SK-N-MC (cell line): ENCODE data around the gene SLCO3A1.
"Not testable (repeated sequence)": the region's sequence is repeated elsewhere in the genome, so short reads cannot be mapped to it uniquely, and the experiment has no call there.

Experiments used
- DNase-seq: peaks from one replicate; pipeline ENCODE4 v3.0.0-alpha.2; 2011; ENCODE audit warnings: low read depth, low spot score
- H3K27ac ChIP-seq: fragments of 200-600 bp; sonication (generic); 2 replicates; pipeline ENCODE4 v1.5.1; 2016; ENCODE audit warnings: mixed run types
- H3K36me3 ChIP-seq: fragments of 200-600 bp; sonication (generic); 2 replicates; pipeline ENCODE4 v1.6.1; 2017; ENCODE audit warnings: antibody characterized with exemption, low read length, mixed read lengths; ENCODE audit not compliant: insufficient read depth
- H3K4me3 ChIP-seq: fragments of 200-600 bp; sonication (generic); 2 replicates; pipeline ENCODE4 v1.5.1; 2016
- H3K9ac ChIP-seq: fragments of 200-600 bp; sonication (generic); 2 replicates; pipeline ENCODE4 v1.8.0; 2017; ENCODE audit warnings: mixed run types, mixed read lengths; ENCODE audit not compliant: insufficient read length
- H3K9me3 ChIP-seq: fragments of 200-600 bp; sonication (generic); 2 replicates; pipeline ENCODE4 v1.6.1; 2017; ENCODE audit warnings: low read depth, mild to moderate bottlenecking, antibody characterized with exemption, low read length, moderate library complexity, mixed read lengths
- EZH2 ChIP-seq: fragments of 200-600 bp; sonication (generic); IDR thresholded peaks from one replicate; pipeline ENCODE4 v1.6.1; 2017; ENCODE audit warnings: antibody characterized with exemption
- FOXP2 ChIP-seq: optimal IDR thresholded peaks from 2 replicates; pipeline ENCODE3; 2011; ENCODE audit warnings: mild to moderate bottlenecking, moderate library complexity; ENCODE audit not compliant: insufficient read depth; ENCODE audit errors: extremely low read length, control extremely low read depth
- POLR2AphosphoS5 ChIP-seq: IDR thresholded peaks from 2 replicates; pipeline ENCODE4 v1.6.1; 2012; ENCODE audit warnings: mild to moderate bottlenecking, low read depth, low read length, borderline replicate concordance

The SLCO3A1 gene

GRCh38 chr15:92047900-92048299 is 194.4 kb downstream of the SLCO3A1 start:
- Histone ChIP-seq H3K27ac (no peak overlapping the region), H3K9me3 (no peaks in the 10 kb centered on the region), H3K4me3 (no peak overlapping the region), H3K9ac (no peak overlapping the region), H3K36me3 (no peaks in the 10 kb centered on the region)
- DNase-seq: no peak
- TF ChIP-seq EZH2: no peak
- no peak for TF ChIP-seq POLR2AphosphoS5

- Histone ChIP-seq H3K27ac (no peak overlapping the region), H3K9ac (no peak overlapping the region), H3K36me3 (no peaks in the 10 kb centered on the region), H3K4me3 (no peak overlapping the region), H3K9me3 (no peaks in the 10 kb centered on the region)
- TF ChIP-seq EZH2: no peak
- TF ChIP-seq POLR2AphosphoS5: no peak
- no peak for TF ChIP-seq FOXP2
- no peak for DNase-seq
Measured at GRCh38 chr15:92048739-92049138, 195.2 kb downstream of the SLCO3A1 start.

GRCh38 chr15:92049290-92049989 is 195.9 kb downstream of the SLCO3A1 start:
- H3K4me3 ChIP-seq: no peak overlapping the region
- no peak for DNase-seq
- no peaks in the 10 kb centered on the region for H3K36me3 ChIP-seq
- H3K9me3 ChIP-seq: no peaks in the 10 kb centered on the region
- no peak overlapping the region for H3K27ac ChIP-seq
- no peak overlapping the region for H3K9ac ChIP-seq
- TF ChIP-seq POLR2AphosphoS5: no peak

- Histone ChIP-seq H3K9ac (no peak overlapping the region), H3K4me3 (no peak overlapping the region), H3K9me3 (no peaks in the 10 kb centered on the region), H3K27ac (no peak overlapping the region), H3K36me3 (no peaks in the 10 kb centered on the region)
- no peak for TF ChIP-seq FOXP2
- DNase-seq: no peak
Measured at GRCh38 chr15:92050220-92050898, 196.9 kb downstream of the SLCO3A1 start.

- no peak for DNase-seq
- Histone ChIP-seq H3K9ac (no peak overlapping the region), H3K4me3 (no peak overlapping the region), H3K27ac (no peak overlapping the region), H3K36me3 (no peaks in the 10 kb centered on the region), H3K9me3 (no peaks in the 10 kb centered on the region)
- TF ChIP-seq EZH2 (no peak), FOXP2 (no peak), POLR2AphosphoS5 (no peak)
Measured at GRCh38 chr15:92051716-92052115, 198.2 kb downstream of the SLCO3A1 start.

- TF ChIP-seq POLR2AphosphoS5 (no peak), EZH2 (no peak), FOXP2 (no peak)
- no peak overlapping the region for H3K4me3 ChIP-seq
- no peaks in the 10 kb centered on the region for H3K36me3 ChIP-seq
- no peak for DNase-seq
- no peak overlapping the region for H3K9ac ChIP-seq
- no peak overlapping the region for H3K27ac ChIP-seq
- H3K9me3 ChIP-seq: no peaks in the 10 kb centered on the region
Measured at GRCh38 chr15:92053753-92054316, 200.3 kb downstream of the SLCO3A1 start.

GRCh38 chr15:92056875-92057274 is 203.4 kb downstream of the SLCO3A1 start:
- Histone ChIP-seq H3K4me3 (no peak overlapping the region), H3K27ac (no peak overlapping the region), H3K36me3 (no peaks in the 10 kb centered on the region), H3K9me3 (no peaks in the 10 kb centered on the region), H3K9ac (no peak overlapping the region)
- DNase-seq: no peak
- TF ChIP-seq POLR2AphosphoS5 (no peak), FOXP2 (no peak), EZH2 (no peak)

GRCh38 chr15:92059036-92059970 is 205.8 kb downstream of the SLCO3A1 start:
- Histone ChIP-seq H3K9ac (no peak overlapping the region), H3K27ac (no peak overlapping the region), H3K4me3 (no peak overlapping the region), H3K9me3 (no peaks in the 10 kb centered on the region), H3K36me3 (no peaks in the 10 kb centered on the region)
- TF ChIP-seq FOXP2 (no peak), POLR2AphosphoS5 (no peak), EZH2 (no peak)
- DNase-seq: no peak

- DNase-seq, H3K36me3 ChIP-seq, H3K9ac ChIP-seq, H3K27ac ChIP-seq, H3K4me3 ChIP-seq, H3K9me3 ChIP-seq: not testable (repeated sequence)
Measured at GRCh38 chr15:92059971-92060311, 206.4 kb downstream of the SLCO3A1 start.
